Subcutaneous adipose tissue (tissue), 4 donors: ENCODE results near the gene NR1D1. TPM values are rescaled to one million over a fixed set of nuclear protein-coding genes. Genes with fewer than 3 reads are reported as not detected.

Experiments
- CTCF ChIP-seq: fragments of 450-650 bp; IDR thresholded peaks from one replicate; pipeline ENCODE4 v1.5.1; 2016; ENCODE audit warnings: low read depth, mild to moderate bottlenecking, control low read depth, antibody characterized with exemption, moderate library complexity
- total RNA-seq, 4 donors: library from RNA; depleted of rRNA; stranded (reverse); fragments of >200 nt; gene quantifications; one replicate each; pipeline ENCODE4 v1.1.0, GENCODE V29; 2016

The NR1D1 gene
- total RNA-seq, 4 donors from 2014 or later = 4.2 to 16.0 (median 12.7) TPM

- no peak for TF ChIP-seq CTCF
Measured at GRCh38 chr17:40115101-40115436, 14.7 kb upstream of the NR1D1 start.

DNA sequence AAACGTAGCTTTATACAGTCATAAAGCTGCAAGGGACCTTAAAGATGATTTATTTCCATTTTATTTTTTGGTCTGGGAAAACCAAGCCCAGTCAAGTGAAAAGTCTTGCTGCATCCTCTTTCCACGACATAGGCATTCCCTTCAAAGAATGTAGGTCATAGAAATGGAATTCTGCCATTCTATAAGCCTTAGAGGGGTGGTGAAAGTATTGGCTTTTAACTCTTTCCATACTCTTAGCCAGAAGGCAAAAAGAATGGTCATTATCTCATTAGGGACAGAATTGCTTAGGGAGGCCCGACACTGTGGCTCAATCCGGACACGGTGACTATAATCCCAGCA lies 13.5 kb upstream of the NR1D1 start:
- no peak for TF ChIP-seq CTCF

DNA sequence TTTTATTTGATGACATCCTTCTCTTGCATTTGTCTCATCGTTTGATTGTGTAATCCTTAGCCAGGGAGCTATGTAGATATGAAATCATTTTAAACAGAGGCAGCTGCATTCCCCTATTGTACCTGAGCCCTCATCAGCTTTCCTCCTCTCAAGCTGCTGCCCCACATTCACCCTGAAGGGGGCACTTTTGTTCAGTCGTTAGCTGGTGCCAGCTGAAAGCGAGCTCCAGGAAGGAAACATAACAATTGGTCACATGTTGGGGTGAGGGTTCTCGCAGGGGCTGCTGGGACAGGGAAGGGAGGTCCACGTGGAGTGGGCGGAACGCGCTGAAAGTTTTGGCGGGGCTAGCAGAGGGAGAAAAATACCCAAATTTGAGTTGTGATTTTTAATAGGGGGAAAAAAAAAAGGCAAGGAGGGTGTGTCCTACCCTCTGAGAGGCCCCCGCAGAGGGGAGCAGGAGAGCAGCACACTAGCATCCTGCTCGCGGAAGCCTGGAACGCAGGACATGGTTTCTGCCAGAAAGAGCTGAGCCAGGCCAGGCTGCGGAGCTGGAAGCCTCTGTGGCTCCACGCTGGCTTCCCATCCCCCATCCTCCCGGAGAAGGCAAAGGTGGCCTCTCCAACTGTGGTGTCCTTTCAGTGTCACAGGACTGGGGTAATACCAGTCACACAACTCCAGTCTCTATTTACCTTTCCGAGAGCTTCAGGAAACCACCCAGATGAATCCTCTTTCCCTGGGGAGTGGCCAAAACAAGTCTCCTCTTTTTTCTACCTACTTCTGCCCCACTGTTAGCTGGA lies 12.9 kb upstream of the NR1D1 start:
- TF ChIP-seq CTCF = no peak

- TF ChIP-seq CTCF = no peak
Measured at GRCh38 chr17:40112718-40113109, 12.3 kb upstream of the NR1D1 start.

DNA sequence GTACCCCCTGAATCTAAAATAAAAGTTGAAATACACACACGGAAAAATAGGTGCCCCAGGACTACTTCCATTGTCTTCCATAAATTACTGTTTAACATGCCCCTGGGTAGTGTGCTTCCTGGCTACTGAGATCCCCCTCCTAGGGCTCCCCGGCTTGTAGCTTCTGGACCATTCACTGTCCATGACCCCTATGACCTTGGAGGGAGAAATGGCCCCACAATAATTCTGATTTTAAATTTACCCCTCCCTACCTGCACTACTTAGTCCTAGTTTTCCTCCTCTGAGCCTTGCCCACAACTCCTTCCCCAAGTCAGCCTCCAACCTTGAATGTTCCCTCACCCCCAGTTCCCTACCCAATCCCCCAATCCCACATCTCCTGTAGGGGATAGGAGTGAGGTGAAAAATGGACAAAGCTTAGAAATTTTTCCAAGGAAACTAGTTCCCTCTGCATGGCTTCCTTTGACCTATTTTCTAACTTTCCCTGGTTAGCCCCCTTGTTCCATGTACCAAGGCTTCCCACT lies 11.9 kb upstream of the NR1D1 start:
- TF ChIP-seq CTCF = no peak

GRCh38 chr17:40111221-40112128 lies 11.1 kb upstream of the NR1D1 start:
- TF ChIP-seq CTCF = no peak

GRCh38 chr17:40110026-40110845 lies 9.8 kb upstream of the NR1D1 start:
- TF ChIP-seq CTCF = no peak
